PC-9 (cell line): ENCODE measurements around the gene NUP210.

Experiments
- EZH2 ChIP-seq: fragments of 200-600 bp; sonication (generic); IDR thresholded peaks from 2 replicates; pipeline ENCODE4 v1.8.0; 2017; ENCODE audit warnings: antibody characterized with exemption, low read depth
- TF ChIP-seq, protein P1 (sequence below): fragments of 200-600 bp; sonication (generic); conservative IDR thresholded peaks from 2 replicates; pipeline ENCODE4 v1.6.1; 2017; ENCODE audit warnings: mixed run types, antibody characterized with exemption, mild to moderate bottlenecking, moderate library complexity

DNA sequence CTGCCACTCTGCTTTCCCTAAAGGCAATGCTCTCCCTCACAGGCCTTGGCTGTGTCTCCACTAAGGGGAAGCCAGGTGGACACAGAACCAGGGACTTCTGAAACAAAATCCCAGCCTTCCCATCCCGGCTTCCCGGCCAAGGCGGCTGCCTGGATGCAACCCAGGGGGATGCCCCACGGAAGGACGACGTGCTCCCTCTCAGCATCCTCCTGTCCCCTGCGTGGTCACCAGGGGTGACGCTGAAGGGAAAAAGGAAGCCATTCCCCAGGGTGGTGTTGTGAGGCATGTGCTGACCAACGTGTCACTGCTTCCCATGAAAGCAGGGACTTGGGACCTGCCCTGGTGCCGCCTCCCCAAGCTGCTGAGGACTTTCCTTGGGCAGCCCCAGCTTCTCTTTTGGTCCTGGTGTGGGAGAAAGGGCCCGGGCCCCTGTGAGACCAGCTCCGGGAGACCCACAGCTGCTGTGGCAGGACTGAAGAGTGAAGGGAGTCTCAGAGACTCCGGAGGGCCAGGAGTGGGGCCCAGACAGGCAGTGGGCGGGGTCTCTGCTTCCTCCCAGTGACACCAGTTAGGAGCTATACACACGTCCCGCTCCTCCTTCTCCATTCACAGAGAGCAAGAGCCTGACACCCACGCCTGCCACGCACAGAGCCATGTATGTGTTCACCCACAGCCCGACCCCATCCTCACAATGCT, 139.2 kb downstream of the NUP210 start:
- TF ChIP-seq, protein P1, sequence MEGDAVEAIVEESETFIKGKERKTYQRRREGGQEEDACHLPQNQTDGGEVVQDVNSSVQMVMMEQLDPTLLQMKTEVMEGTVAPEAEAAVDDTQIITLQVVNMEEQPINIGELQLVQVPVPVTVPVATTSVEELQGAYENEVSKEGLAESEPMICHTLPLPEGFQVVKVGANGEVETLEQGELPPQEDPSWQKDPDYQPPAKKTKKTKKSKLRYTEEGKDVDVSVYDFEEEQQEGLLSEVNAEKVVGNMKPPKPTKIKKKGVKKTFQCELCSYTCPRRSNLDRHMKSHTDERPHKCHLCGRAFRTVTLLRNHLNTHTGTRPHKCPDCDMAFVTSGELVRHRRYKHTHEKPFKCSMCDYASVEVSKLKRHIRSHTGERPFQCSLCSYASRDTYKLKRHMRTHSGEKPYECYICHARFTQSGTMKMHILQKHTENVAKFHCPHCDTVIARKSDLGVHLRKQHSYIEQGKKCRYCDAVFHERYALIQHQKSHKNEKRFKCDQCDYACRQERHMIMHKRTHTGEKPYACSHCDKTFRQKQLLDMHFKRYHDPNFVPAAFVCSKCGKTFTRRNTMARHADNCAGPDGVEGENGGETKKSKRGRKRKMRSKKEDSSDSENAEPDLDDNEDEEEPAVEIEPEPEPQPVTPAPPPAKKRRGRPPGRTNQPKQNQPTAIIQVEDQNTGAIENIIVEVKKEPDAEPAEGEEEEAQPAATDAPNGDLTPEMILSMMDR, result no peak
- no peak for TF ChIP-seq EZH2
